ENCODE data around the gene SECISBP2.
"Not testable (repeated sequence)": the region's sequence is repeated elsewhere in the genome, so short reads cannot be mapped to it uniquely, and the experiment has no call there.

SECISBP2 gene

DNA sequence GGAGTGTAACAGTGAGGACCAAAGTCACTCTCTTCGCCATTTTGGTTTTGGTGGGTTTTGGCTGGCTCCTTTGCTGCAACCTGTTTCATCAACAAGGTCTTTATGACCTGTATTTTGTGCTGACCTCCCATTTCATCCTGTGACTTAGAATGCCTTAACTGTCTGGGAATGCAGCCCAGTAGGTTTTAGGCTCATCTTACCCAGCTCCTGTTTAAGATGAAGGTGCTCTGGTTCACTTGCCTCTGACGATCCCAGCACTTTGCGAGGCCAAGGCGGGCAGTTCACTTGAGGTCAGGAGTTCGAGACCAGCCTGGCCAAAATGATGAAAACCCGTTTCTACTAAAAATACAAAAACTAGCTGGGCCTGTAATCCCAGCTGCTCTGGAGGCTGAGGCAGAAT is 9.1 kb upstream of the SECISBP2 start:
- in situ Hi-C loops (cut with MboI; ENCODE audit: low sequenced_read_pairs), result no loop called here

DNA sequence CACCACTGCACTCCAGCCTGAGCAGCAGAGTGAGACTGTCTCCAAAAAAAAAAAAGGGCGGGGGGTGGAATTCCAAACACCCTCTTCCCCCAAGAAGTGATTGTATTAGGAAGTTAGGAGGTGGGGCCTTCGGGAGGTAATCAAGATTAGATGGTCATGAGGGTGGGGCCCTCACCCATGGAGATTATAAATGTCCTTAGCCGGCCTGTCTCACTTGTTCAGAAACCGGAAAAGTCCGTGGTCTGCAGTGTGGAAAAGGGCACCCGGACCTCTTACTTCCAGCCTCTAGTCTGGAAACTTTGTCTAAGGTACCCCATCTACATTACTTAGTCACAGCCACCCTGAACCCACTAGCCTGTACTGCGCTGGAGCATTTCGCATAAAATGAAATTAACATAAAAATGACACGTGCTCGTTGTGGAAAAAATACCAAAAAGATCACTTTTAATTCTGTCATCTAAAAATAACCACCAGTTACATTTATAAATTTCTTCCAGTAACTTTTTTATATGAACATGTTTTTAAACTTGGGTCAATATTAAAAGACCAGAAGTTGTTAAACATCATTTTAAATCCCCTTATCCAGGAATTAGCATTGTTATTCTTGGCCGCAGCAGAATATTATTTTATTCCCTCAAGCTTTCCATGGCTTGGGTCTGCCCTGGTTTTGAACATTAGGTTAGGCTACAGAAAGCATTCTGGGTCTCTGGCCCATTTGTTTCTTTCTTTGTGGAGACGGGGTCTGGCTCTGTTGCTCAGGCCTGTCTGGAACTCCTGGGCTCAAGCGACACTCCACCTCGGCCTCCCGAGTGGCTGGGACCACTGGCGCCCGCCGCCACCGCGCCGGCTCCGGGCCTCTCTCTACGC is 8.5 kb upstream of the SECISBP2 start:
- in situ Hi-C loops (cut with MboI; ENCODE audit: low sequenced_read_pairs), result no loop called here

DNA sequence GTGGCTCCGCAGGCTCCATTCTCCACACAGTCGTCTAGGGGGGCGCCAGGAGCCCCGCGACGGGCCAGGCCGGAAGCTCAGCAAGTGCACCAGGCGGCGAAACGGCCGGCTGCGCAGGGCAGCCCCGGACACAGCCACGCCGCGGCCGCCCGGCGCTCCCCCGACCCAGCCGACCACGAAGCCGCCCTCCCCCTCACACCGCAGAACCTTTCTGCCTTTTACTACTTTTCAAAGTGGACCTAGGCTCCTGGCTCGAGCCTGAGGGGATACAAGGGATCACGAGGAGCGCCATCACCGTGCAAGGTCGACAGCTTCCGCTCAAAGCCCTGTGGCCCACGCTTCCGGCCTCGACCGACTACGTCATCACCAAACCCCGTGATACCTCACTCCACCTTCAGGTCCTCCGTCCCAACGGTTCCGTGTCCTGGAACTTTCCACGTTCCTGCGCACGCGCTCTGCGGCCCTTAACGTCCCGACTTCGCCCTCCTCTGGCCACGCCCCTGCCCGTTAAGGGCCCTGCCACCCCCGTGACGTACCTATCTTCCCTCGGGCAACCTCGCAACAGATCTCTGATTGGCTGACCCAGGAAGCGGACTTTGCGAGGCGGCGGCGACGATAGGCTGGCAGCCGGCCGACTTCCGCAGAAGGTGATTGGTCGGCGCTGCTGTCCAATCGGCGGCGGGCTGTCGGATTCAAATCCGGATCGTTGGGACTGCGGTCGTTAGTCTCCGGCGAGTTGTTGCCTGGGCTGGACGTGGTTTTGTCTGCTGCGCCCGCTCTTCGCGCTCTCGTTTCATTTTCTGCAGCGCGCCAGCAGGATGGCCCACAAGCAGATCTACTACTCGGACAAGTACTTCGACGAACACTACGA is 7.6 kb upstream of the SECISBP2 start, which contains the start of gene CKS2:
TSS of gene CKS2 (plus strand) at position 721 of the 871 bp plus-strand sequence. CDS start at position 819, 98 bp downstream.
- in situ Hi-C loops (cut with MboI; ENCODE audit: low sequenced_read_pairs), result no loop called here

GRCh38 chr9:89311346-89312221 is 6.7 kb upstream of the SECISBP2 start:
- in situ Hi-C loops (cut with MboI; ENCODE audit: low sequenced_read_pairs), result no loop called here

GRCh38 chr9:89312222-89312571 is 6.1 kb upstream of the SECISBP2 start:
- in situ Hi-C loops (cut with MboI; ENCODE audit: low sequenced_read_pairs), result no loop called here

DNA sequence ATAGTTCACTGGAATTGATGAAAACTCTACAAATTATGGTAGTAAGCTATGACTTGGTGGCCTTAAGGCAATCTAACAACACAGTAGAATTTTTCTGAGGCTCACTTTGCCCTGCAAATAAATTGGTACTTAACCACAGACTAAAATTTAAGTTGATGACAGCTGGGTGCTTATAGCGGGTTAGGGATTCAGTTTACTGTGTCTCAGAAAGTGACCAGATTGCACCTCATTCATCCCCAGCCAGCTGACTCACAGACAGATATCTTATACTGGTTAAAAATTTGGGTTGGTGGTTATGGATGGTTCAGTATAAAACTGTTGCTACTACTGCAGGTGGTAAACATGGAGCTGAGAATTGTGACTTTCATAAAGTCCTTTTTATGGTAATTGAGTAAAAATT is 4.5 kb upstream of the SECISBP2 start:
- in situ Hi-C loops (cut with MboI; ENCODE audit: low sequenced_read_pairs), result no loop called here

- in situ Hi-C loops (cut with MboI; ENCODE audit: low sequenced_read_pairs), result no loop called here
Observed at GRCh38 chr9:89314955-89315354, 3.3 kb upstream of the SECISBP2 start.

GRCh38 chr9:89315482-89315881 is 2.8 kb upstream of the SECISBP2 start:
- in situ Hi-C loops (cut with MboI; ENCODE audit: low sequenced_read_pairs), result no loop called here

- in situ Hi-C loops (cut with MboI; ENCODE audit: low sequenced_read_pairs), result no loop called here
Observed at GRCh38 chr9:89317282-89317681, 1.0 kb upstream of the SECISBP2 start.

GRCh38 chr9:89319015-89319905 is 960 bp downstream of the SECISBP2 start:
- in situ Hi-C loops (cut with MboI; ENCODE audit: low sequenced_read_pairs), result no loop called here

DNA sequence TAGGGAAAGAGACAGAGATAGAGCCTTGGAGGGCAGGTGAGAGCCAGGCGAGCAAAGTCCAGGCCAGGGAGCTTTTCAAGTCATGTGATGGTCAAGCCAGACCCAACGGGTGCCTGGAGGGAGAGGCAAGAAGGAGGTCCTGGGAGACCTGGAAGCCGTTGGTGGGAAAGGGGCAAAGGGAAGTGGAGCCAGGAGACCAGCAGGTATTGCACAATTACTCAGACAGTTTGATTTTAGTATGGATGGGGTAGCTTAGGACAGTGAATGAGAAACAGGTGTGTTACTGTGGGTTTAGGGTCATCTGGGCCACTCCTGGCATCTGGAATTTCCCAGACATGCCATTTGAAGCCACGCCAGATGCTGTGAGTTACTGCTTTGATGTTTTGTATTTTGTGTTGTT is 5.1 kb downstream of the SECISBP2 start:
- in situ Hi-C loops (cut with MboI; ENCODE audit: low sequenced_read_pairs), result no loop called here

DNA sequence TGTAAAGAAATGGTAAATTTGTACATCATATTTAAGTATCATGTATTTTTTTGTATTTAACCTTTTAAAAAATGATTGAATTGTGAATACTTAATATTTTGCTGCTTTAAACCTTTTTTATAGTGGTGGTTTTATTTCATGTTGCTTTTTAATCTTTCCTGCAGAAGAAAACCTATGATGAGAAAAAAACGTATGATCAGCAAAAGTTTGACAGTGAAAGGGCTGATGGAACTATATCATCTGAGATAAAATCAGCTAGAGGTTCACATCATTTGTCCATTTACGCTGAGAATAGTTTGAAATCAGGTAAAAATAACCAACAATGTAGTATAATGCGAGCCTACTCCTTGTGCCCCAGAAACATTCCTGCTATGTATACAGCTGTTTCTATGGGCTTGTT is 7.4 kb downstream of the SECISBP2 start:
- in situ Hi-C loops (cut with MboI; ENCODE audit: low sequenced_read_pairs), result no loop called here

DNA sequence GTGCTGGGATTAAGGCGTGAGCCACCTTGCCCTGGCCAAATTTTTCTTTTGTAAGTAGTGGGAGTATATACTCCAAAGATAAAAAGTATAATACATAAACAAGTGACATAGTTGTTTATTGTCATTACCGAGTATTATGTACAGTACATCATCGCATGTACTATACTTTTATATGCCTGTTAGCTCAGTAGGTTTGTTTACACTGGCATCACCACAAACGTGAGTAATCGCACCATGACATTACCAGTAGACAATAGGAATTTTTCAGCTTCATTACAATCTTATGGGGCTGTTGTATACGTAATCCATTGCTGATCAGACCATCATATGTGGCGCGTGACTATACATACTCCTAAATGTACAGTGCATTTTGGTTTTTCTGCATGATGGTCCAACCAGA is 9.8 kb downstream of the SECISBP2 start:
- in situ Hi-C loops (cut with MboI; ENCODE audit: low sequenced_read_pairs), result no loop called here

DNA sequence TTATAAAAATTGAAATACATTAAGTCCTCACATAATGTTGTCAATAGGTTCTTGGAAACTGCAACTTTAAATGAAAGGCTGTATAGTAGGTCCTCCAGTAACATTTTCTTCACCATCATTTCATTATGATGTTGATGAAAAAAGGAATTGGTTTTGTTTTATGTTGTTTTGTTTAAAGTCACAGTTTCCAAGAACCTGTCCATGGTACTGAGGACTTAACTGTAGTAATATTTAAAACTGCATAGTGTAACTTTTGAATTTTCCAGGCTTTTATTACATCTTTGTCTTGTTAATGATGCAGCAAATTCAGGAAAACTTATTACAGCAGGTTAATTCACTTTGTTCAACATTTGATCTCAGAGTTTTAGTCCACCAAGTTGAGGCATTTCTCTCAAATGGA is 11.6 kb downstream of the SECISBP2 start:
- in situ Hi-C loops (cut with MboI; ENCODE audit: low sequenced_read_pairs), result no loop called here

- in situ Hi-C loops (cut with MboI; ENCODE audit: low sequenced_read_pairs), result no loop called here
Observed at GRCh38 chr9:89330513-89330912, 12.2 kb downstream of the SECISBP2 start.

DNA sequence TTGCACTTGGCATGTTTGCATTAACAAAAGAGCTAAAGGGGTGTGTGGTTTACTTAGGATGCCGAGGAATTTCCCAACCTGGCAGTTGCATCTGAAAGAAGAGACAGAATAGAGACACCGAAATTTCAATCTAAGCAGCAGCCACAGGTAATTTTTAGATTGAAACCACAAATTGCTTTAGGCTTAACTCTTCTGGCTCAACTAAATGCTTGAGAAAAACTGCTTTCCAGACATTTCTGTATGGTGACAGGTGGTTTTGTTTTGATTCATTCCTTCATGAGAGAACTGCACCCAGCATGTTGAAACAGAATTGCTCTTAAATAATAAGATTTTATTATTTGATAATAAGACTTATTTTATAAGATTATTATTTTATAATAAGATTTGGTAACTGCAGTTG is 21.5 kb downstream of the SECISBP2 start:
- in situ Hi-C loops (cut with MboI; ENCODE audit: low sequenced_read_pairs), result no loop called here

DNA sequence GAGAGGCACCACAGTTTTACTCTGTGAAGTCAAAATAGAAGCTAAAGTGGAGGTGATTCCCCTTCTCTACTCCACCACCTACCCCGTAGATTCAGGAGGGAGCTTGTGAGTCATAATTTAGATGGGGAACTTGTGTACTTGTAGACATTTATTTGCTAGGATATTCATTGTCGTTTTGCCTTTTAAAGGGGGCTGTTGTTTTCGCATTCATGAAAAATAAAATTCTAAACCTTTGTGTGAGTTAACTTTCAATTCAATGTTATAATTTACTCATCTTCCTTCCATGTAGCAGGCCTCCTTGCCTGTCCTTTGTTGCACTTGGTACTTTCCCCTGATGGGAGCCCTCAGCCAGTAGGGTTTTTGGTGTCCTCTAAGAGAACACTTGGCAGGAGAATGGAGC is 22.0 kb downstream of the SECISBP2 start:
- in situ Hi-C loops (cut with MboI; ENCODE audit: low sequenced_read_pairs), result no loop called here

DNA sequence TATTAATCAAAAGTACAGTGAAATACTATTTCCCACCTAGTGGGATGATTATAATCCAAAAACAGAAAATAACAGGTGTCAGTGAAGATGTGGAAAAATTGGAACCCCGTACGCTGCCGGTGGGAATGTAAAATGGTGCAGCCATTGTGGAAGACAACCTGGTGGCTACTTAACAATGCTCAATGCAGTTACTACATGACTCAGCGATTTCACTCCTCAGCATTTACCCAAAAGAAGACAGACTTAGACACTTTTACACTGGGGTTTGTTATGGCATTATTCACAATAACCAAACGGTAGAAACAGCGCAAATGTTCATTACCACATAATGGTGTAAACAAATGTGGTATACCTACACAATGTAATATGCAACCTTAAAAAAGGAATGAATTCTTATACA is 23.9 kb downstream of the SECISBP2 start:
- in situ Hi-C loops (cut with MboI; ENCODE audit: low sequenced_read_pairs), result no loop called here

GRCh38 chr9:89342948-89343347 is 24.6 kb downstream of the SECISBP2 start:
- in situ Hi-C loops (cut with MboI; ENCODE audit: low sequenced_read_pairs), result no loop called here

DNA sequence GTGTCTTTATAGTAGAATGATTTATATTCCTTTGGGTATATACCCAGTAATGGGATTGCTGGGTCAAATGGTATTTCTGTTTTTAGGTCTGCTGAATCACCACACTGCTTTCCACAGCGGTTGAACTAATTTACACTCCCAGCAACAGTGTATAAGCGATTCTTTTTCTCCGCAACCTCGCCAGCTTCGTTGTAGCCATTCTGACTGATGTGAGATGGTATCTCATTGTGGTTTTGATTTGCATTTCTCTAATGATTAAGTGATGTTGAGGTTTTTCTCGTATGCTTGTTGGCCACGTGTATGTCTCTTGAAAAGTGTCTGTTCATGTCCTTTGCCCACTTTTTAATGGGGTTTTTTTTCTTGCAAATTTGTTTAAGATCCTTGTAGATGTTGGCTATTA is 25.5 kb downstream of the SECISBP2 start:
- in situ Hi-C loops (cut with MboI; ENCODE audit: low sequenced_read_pairs), result not testable (repeated sequence)
